Activated CD4-positive, alpha-beta T cell treated with anti-CD3 and anti-CD28 coated beads for 48 hours (primary cell): Measurements from ENCODE around the gene DEPDC5.

Experiments
- DNase-seq: peaks from one replicate; pipeline ENCODE4 v3.0.0-alpha.2; 2020

The DEPDC5 gene

DNA sequence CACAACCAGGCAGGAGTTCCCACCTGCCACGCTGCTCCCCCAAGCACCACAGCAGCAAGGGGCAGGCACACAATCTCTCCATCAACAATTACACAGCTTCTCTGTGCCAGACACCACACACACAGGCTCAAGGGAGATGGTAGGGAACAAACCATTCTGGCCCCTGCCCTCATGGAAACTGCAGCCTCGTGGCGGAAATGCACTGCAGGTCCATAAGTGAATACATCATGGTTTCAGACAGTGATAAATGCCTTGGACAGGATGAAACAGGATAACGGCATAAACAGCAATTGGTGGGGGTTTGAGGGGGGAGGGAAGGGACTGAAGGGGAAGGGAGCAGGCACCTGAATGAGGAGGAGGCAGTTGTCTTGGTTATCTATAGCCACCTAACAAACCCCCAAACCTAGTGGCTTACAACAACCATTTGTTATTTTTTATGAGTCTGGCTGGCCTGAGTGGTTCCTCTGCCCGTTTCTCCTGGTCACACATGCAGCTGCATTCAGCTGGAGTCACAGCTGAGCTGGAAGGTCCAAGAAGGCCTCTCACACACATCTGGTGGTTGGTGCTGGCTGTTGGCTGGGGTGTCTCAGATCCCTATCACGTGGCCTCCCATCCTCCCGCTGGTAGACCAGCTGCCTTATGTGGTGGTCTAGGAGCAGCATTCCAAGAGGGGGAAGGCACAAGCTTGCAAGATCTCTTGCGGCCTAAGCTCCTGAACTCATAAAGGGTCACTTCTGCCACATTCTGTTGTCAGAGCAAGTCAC, 175.5 kb downstream of the DEPDC5 start:
- no peak for DNase-seq

DNA sequence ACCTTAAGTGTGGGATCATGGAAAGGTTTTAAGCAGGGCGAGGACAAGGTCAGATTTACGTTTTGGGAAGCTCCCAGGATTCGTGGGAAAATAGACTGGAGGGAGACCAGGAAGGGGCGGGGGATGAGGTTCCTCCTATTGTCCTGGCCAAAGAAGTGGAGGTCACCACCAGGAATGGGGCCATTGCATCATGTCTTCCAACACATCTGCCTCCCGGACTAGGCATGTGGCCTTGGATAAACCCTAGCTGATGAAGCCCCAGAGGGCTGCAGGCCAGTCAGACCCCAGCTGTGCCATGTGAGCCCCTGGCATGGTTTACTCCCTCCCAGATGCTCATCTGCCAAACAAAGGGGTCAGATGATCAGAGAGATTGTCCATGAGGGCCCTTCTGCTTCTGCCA, 179.0 kb downstream of the DEPDC5 start:
- no peak for DNase-seq

- DNase-seq: no peak
Measured at GRCh38 chr22:31933406-31933805, 179.6 kb downstream of the DEPDC5 start.

GRCh38 chr22:31933816-31934482, 180.1 kb downstream of the DEPDC5 start:
- DNase-seq: no peak

DNA sequence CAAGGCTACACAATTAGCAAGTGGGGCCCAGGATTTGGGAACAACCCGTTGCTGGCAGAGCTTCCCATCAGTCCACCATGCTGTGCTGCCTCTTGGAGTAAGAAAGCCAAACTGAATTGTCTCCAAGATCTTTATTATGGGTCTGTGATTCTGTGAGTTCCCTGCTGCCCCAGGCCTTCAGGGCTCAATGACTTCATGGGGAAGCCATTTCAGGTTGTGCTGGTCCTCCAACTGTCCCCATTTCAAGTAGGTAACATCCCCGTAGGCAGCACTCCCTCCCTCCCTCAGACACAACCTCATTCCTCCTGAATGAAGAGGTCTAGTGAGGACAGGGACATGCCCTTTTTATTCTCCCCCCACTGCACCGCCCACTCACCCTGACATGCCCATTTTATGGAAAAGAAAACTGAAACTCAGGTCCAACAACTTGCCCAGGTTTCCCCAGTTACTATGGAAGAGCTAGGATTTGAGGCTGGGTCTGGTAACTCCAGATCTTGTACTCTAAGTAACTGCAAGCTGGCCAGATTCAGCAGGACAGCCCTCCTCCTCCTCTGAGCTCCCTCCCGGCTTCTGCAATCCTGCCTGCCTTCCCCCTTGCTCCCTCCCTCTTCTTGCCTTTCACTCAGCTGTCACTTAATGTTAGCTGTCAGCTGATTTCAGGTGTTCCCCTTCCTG, 182.3 kb downstream of the DEPDC5 start:
- no peak for DNase-seq

GRCh38 chr22:31937341-31937740, 183.5 kb downstream of the DEPDC5 start:
- no peak for DNase-seq

DNA sequence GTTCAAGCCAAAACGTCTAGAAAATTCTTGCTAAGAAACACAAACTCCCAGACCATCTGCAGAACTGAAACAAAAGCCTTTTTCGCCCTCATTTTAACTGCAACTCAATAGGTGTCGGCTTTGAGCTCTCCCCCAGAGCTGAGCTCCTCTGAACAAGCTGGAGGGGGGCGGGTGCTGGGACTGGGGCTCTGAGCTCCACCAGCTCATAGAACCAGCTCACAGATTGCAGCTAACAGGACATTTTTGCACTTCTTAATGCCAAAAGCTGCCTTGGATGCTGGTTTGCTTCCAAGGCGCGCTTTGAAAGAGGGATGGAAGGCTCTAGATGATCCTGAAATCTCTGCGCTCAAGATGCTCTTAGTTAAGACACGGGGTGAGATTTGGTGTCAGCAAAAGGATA, 184.5 kb downstream of the DEPDC5 start:
- DNase-seq: no peak

DNA sequence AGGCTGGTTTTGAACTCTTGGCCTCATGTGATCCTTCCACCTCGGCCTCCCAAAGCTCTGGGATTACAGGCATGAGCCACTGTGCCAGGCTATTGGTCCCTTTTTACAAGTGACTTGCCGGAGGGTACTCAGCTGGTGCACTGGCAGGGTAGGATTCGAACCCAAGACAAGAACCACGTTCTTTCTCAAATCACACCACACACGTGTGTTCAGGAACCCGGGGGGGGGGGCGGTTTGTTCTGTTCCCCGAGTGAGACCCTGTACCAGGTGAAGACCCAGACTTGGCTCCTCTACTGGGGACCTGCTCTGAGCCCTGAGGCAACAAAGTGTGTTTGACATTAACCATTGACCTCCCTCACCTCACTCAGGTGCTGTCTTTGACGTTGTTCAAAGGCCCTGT, 186.7 kb downstream of the DEPDC5 start:
- DNase-seq: no peak

GRCh38 chr22:31942091-31942490, 188.3 kb downstream of the DEPDC5 start:
- DNase-seq: no peak

- DNase-seq: no peak
Measured at GRCh38 chr22:31943206-31943977, 189.6 kb downstream of the DEPDC5 start.

DNA sequence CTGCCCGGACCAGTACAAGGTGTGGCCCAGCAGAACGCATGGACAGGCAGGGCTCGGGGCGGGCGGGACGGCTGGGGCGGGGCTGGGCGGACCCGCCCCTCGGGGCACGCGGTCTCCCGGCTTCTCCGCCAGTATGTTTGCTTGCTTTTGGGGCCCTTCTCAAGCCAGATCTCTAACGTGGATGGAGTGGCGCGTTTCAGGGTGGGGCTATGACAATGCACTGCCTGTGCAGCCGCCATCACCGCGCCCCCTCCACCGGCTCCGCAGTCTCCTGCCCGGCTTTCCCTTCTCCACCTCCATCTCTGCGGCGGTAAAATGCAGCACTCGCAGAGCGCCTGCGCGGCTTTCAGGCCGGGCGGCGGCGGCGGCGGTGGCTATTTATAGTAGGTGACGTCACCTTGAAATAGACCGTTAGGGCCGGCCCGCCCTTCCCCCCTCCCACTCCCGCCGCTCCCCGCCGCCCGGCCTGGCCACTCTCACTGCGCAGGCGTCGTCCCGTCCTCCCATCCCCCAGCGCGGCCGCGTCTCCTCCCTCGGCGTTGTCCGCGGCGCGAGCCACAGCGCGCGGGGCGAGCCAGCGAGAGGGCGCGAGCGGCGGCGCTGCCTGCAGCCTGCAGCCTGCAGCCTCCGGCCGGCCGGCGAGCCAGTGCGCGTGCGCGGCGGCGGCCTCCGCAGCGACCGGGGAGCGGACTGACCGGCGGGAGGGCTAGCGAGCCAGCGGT, 190.3 kb downstream of the DEPDC5 start, which contains the start of gene YWHAH:
Gene YWHAH (plus strand): TSS at position 558 of the 722 bp plus-strand sequence. CDS start 199 bp downstream, outside the sequence.
- peak; percentile 95 for DNase-seq

GRCh38 chr22:31944700-31945442, 191.1 kb downstream of the DEPDC5 start:
- peak; percentile 44 for DNase-seq

DNA sequence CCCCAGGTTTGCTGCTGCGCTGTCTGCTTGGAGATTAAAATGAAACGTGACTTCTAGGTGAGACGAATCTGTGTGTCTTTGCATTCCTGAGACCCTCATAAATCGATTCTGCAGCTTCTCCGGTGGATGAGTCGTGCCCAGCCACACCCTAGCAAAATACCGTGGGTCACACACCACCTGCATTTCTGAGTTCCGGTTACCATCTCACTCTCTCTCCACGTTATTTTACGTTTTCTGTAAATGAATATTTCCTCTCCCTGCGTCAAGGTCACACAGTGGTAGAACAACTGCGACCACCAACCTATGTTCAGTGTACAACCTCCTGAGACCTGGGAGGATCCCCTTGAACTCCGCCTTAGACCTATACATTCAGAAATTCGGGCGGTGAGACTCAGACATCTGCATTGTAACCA, 191.6 kb downstream of the DEPDC5 start:
- no peak for DNase-seq

GRCh38 chr22:31945971-31946680, 192.3 kb downstream of the DEPDC5 start:
- no peak for DNase-seq

- DNase-seq: peak; percentile 25
Measured at GRCh38 chr22:31947296-31947695, 193.5 kb downstream of the DEPDC5 start.

GRCh38 chr22:31948002-31948401, 194.2 kb downstream of the DEPDC5 start:
- no peak for DNase-seq

DNA sequence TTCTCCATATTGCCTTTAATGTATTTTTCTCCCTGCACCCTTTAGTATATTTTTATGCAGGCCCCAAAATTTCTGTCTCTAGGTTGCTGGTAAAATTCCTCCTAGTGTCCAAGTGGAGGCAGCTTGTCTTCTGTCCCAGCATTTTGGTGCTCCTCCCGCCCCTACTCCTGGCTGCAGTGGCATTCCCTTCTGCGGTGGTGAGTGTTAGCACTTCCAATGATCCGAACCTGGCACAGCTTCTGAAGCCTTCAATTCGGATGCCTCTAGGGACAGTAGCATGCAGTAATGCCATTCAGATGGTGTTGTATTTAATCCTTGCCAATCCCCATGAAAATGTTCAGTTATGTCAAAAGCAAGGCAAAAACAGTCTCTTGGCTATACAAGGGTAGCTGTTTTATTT, 196.4 kb downstream of the DEPDC5 start:
- no peak for DNase-seq

GRCh38 chr22:31951194-31952093, 197.6 kb downstream of the DEPDC5 start:
- peak; percentile 31 for DNase-seq

DNA sequence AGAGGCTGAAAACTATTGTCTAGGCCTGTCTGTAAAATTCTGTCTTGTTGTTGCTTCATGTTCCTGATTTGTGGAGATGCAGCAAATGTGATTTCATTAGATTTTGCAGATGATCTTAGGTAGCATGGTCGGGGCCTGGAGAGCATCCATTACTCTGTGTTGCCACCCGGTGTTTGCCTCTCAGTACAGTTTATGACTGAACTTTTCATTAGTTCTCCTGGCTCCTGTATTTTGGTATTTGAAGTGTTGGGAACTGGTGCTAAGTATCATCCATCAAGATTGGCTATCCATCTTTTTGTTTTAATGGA, 198.2 kb downstream of the DEPDC5 start:
- DNase-seq: no peak

GRCh38 chr22:31952472-31952871, 198.7 kb downstream of the DEPDC5 start:
- no peak for DNase-seq
